ENCODE measurements around the gene TEX48.

TEX48 gene

DNA sequence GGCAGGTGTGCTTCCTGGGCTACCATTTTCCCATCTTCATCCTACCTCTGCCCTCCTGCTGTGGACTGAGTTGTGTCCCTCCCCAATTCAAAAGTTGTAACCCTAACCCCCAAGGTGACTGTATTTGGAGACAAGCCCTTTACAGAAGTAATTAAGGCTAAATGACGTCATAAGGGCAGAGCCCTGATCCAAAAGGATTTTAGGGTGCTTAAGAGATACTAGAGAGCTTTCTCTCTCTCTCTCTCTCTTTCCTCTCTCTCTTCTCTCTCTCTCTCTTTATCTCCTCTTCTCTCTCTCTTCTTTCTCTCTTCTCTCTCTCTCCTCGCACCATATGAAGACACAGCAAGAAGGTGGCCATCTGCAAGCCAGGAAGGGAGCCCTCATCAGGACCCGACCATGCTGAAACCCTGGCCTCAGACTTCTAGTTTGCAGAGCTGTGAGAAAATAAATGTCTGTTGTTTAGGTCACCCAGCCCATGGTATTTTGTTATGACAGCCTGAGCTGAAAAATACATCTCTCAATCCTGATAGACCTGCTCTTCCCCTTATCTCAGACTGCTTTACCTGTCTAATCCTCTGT, 36.0 kb upstream of the TEX48 start:
- no peak for DNase-seq (ENCODE audit: extremely low read depth, low read depth)
- TF ChIP-seq CTCF (IDR thresholded peaks at IDR 0.05; ENCODE audit: low read depth, low read length, missing control alignments), result no peak
- no peak overlapping the region for H3K4me3 ChIP-seq (replicated peaks; ENCODE audit: low read depth, low read length)

- DNase-seq (ENCODE audit: extremely low read depth, low read depth), result no peak
- H3K4me3 ChIP-seq (replicated peaks; ENCODE audit: low read depth, low read length), result no peak overlapping the region
- no peak for TF ChIP-seq CTCF (IDR thresholded peaks at IDR 0.05; ENCODE audit: low read depth, low read length, missing control alignments)
Observed at GRCh38 chr9:114709636-114710035, 27.6 kb upstream of the TEX48 start.

DNA sequence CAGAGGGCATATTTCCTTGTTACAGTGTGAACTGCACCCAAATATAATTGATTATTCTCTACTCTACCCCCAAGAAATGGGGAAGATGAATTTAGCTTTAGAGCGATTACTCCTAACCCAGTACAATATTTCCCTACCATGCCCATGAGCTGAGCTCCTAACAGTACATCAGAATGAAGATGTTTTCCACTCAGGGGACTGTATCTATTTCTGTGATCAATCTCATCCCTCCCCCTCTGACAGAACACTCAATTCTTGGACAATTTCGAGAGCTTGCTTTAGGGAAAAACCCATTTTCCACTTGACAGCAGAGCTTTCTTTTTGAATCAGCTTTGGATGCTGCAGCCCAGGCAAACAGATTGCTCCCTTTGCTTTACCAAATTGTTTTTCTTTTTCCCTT, 24.7 kb upstream of the TEX48 start:
- no peak for TF ChIP-seq CTCF (IDR thresholded peaks at IDR 0.05; ENCODE audit: low read depth, low read length, missing control alignments)
- no peak for DNase-seq (ENCODE audit: extremely low read depth, low read depth)

DNA sequence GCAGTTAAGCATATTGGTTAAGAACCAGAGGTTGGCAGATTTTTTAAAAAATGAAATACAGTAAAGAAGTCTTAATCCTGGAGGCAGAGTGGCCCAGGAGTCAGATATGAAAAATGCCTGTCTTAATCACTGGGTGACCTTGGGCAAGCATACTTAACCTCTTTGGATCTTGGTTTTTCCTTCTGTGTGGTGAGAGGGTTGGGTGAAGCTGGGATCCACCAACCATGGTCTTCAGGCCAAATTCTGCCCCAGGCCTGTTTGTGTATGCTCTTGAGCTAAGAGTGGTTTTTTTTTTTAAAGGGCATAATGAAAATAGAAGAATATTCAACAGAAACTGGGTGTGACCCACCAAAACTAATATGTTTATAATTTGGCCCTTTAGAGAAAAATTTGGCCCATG, 20.0 kb upstream of the TEX48 start:
- H3K4me3 ChIP-seq (replicated peaks; ENCODE audit: low read depth, low read length), result no peak overlapping the region
- no peak for DNase-seq (ENCODE audit: extremely low read depth, low read depth)
- TF ChIP-seq CTCF (IDR thresholded peaks at IDR 0.05; ENCODE audit: low read depth, low read length, missing control alignments), result no peak

More for the DNA sequence above, 24.7 kb upstream of the TEX48 start:
- no peak overlapping the region for H3K4me3 ChIP-seq (replicated peaks; ENCODE audit: low read depth, low read length)

DNA sequence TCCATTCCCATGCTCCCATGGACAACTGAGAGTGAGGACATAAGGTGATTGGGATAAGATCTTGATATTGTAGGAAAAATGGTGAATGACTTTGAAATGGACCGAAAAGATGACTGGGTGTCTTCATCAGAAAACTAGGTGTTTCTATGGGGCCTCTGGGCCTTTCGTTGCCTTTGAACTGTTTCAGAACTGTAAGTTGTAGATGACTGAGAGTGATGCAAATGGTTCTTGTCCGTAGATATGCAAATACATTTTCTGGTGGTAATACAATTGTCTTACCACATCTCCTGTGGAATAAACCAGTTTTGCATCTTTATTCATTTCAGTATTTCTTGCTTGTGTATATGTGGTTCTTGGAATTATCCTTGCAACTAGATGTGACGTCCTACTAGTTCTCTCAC, 16.0 kb upstream of the TEX48 start:
- DNase-seq (ENCODE audit: extremely low read depth, low read depth), result no peak
- no peak overlapping the region for H3K4me3 ChIP-seq (replicated peaks; ENCODE audit: low read depth, low read length)
- TF ChIP-seq CTCF (IDR thresholded peaks at IDR 0.05; ENCODE audit: low read depth, low read length, missing control alignments), result no peak

DNA sequence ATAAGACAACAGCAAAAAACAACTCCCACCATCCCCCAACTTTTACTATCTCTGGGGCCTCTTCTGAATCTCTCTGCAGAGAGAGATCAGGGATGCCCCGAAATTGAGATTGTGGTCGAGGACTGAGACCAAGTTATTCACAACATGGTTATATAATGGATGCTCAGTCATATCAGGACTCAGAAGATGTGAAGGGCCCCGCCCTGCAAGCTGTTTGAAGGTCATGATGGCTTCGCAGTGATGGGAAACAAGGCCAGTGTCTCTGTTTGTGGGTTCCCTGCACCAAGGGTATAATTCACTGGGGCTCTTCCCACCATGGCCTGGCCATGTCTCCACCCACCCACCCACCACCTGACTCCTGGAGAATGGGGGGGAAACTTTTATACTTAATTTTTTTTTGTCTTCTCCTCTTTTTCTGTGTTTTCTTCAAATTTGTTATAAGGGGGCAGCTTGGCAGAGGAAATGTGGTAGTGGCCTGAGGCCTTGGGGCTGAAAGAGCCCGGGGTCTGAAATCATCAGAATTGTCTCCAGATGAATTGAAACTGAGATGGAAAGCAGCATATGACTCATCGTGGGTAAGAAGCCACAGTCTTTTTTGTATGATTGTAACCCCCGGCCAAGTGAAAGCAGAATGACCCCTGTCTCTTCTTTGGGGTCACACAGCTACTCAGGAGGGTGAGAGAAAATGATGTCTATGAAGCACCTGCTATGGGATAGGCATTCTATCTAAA, 15.0 kb upstream of the TEX48 start:
- no peak overlapping the region for H3K4me3 ChIP-seq (replicated peaks; ENCODE audit: low read depth, low read length)
- no peak for DNase-seq (ENCODE audit: extremely low read depth, low read depth)
- TF ChIP-seq CTCF (IDR thresholded peaks at IDR 0.05; ENCODE audit: low read depth, low read length, missing control alignments), result no peak
